ENCODE results near the gene CCL1.

Gene CCL1

DNA sequence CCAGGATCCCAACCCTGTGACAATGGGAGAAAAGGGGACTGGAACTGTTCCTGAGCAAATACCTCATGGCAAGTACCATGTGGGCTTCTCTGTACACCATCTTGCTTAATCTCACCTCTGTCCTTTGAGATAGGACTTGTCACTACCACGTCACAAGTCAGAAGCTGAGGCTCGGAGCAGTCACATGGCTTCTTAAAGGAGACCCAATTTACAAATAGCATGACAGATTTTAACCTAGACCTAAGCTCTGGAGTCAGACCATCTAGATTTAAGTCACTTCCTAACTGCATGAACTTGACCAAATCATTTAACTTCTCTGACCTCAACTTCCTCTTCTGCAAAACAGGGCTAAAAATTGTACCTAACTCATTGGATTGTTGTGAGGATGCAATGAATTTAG lies 36.0 kb upstream of the CCL1 start:
- Histone ChIP-seq H3K9ac (no peak overlapping the region), H3K4me3 (no peak overlapping the region), H3K9me3 (no peaks in the 10 kb centered on the region), H3K4me2 (peak overlapping the region; percentile 68), H3K27ac (peak overlapping the region; percentile 24; the same call in 1 of the 2 replicates), H3K4me1 (peaks cover 44% of the 10 kb centered on the region), H3K36me3 (no peaks in the 10 kb centered on the region), H4K20me1 (no peaks in the 10 kb centered on the region), H3K27me3 (no peaks in the 10 kb centered on the region)
- TF ChIP-seq Cebpa-rat (IDR thresholded peaks at IDR 0.05) = no peak

GRCh38 chr17:34397265-34397664 lies 34.2 kb upstream of the CCL1 start:
- Histone ChIP-seq H3K4me1 (peaks cover 61% of the 10 kb centered on the region), H3K9ac (no peak overlapping the region)

DNA sequence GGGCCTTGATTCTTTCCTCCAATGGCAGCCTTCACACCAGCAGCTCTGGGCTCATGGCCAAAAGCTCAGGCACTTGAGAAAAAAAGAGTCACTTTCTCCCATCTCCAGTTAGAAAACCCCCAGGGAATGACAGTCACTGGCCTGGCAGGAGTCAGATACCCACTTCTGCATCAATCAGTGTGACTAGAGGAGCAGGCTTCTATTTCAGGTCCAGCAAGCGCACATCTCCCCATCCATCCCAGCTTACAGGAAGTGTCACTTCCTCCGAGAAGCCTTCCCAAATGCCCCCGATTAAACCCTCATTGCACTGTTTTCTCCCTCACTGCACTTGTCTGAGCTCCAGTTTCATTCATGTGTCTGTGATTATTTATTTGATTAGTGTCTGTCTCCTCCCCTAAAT lies 30.4 kb upstream of the CCL1 start:
- Histone ChIP-seq H3K4me1 (peaks cover 78% of the 10 kb centered on the region), H3K9me3 (no peaks in the 10 kb centered on the region), H3K27me3 (no peaks in the 10 kb centered on the region)

More at GRCh38 chr17:34397265-34397664, 34.2 kb upstream of the CCL1 start:
- H3K27me3 ChIP-seq = no peaks in the 10 kb centered on the region
- H3K36me3 ChIP-seq = no peaks in the 10 kb centered on the region
- no peaks in the 10 kb centered on the region for H3K9me3 ChIP-seq
- H3K27ac ChIP-seq = no peak overlapping the region
- TF ChIP-seq Cebpa-rat (IDR thresholded peaks at IDR 0.05) = no peak
- no peak overlapping the region for H3K4me3 ChIP-seq
- H4K20me1 ChIP-seq = no peaks in the 10 kb centered on the region
- no peak overlapping the region for H3K4me2 ChIP-seq

GRCh38 chr17:34391241-34391640 lies 28.2 kb upstream of the CCL1 start:
- no peak for TF ChIP-seq Cebpa-rat (IDR thresholded peaks at IDR 0.05)
- Histone ChIP-seq H3K36me3 (no peaks in the 10 kb centered on the region), H3K4me3 (no peak overlapping the region), H3K9ac (no peak overlapping the region), H3K4me1 (peaks cover 84% of the 10 kb centered on the region), H3K27ac (no peak overlapping the region), H3K9me3 (no peaks in the 10 kb centered on the region), H4K20me1 (no peaks in the 10 kb centered on the region), H3K27me3 (no peaks in the 10 kb centered on the region), H3K4me2 (peak overlapping the region; percentile 83; the same call in 1 of the 2 replicates)

More for the DNA sequence above, 30.4 kb upstream of the CCL1 start:
- Histone ChIP-seq H3K9ac (no peak overlapping the region), H4K20me1 (no peaks in the 10 kb centered on the region), H3K27ac (no peak overlapping the region), H3K4me2 (peak overlapping the region; percentile 64), H3K4me3 (no peak overlapping the region), H3K36me3 (no peaks in the 10 kb centered on the region)
- no peak for TF ChIP-seq Cebpa-rat (IDR thresholded peaks at IDR 0.05)

- Histone ChIP-seq H3K27me3 (no peaks in the 10 kb centered on the region), H3K4me1 (peaks cover 90% of the 10 kb centered on the region), H3K27ac (no peak overlapping the region), H4K20me1 (no peaks in the 10 kb centered on the region), H3K36me3 (no peaks in the 10 kb centered on the region), H3K9ac (no peak overlapping the region), H3K9me3 (no peaks in the 10 kb centered on the region), H3K4me2 (peak overlapping the region; percentile 83; the same call in 1 of the 2 replicates), H3K4me3 (no peak overlapping the region)
- TF ChIP-seq Cebpa-rat (IDR thresholded peaks at IDR 0.05) = no peak
Observed at GRCh38 chr17:34390649-34391048, 27.6 kb upstream of the CCL1 start.

DNA sequence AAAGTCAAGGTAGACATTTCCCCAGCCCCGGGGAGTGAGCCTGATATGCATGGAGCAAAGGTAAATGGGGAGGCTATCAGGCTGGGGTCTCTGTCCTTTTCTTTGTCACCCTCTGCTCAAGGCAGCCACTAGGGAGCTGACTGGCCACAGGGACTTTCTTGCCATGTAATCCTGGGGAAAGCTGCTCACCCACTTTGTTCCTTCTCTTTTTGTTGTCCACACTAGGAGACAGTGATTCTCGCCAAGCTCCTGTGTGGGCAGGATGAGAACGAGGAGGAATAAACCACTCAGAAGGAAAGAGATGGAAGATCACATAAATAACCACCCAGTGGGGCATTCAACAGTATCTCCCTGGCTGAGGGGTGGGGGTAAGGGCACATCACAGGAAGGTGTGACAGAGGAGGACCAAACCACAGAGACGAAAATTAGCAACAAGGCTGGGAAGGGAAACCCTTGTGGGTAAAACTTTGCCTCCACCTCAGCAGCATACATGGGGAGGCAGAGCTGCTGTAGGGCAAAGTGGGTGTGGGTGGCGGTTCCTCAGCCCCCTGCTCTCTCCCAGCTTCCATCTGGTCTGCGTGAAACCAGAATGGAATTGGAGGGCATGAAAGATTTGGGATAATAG lies 26.2 kb upstream of the CCL1 start:
- peak overlapping the region; percentile 7; the same call in 1 of the 2 replicates for H3K27ac ChIP-seq
- no peaks in the 10 kb centered on the region for H3K36me3 ChIP-seq
- peak overlapping the region; percentile 83 for H3K4me2 ChIP-seq
- H3K27me3 ChIP-seq = no peaks in the 10 kb centered on the region
- no peaks in the 10 kb centered on the region for H3K9me3 ChIP-seq
- H3K9ac ChIP-seq = peak overlapping the region; percentile 30
- H4K20me1 ChIP-seq = no peaks in the 10 kb centered on the region
- H3K4me3 ChIP-seq = peak overlapping the region; percentile 20; the same call in 1 of the 2 replicates
- peaks cover 95% of the 10 kb centered on the region for H3K4me1 ChIP-seq
- TF ChIP-seq Cebpa-rat (IDR thresholded peaks at IDR 0.05) = no peak

DNA sequence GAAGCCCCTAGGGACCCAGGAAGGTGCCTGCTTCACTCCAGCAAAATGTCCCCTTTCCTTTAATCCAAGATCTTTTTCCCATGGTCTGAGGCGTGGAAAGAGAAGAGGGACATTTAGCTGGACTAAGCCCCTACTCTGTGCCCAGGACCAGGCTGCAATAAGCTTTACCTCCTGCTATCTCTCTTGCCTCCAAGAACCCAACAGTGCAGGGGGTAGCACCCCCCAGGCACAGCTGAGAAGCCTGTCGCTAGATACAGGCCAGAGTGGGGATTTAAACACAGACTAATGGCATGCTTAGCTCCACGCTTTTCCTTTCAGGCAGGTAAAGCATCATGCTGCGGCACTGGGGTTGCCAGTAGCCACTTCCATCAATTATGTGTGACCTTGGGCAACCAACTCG lies 24.5 kb upstream of the CCL1 start:
- Histone ChIP-seq H3K4me3 (no peak overlapping the region), H3K4me1 (peaks cover 93% of the 10 kb centered on the region), H3K9me3 (no peaks in the 10 kb centered on the region)

DNA sequence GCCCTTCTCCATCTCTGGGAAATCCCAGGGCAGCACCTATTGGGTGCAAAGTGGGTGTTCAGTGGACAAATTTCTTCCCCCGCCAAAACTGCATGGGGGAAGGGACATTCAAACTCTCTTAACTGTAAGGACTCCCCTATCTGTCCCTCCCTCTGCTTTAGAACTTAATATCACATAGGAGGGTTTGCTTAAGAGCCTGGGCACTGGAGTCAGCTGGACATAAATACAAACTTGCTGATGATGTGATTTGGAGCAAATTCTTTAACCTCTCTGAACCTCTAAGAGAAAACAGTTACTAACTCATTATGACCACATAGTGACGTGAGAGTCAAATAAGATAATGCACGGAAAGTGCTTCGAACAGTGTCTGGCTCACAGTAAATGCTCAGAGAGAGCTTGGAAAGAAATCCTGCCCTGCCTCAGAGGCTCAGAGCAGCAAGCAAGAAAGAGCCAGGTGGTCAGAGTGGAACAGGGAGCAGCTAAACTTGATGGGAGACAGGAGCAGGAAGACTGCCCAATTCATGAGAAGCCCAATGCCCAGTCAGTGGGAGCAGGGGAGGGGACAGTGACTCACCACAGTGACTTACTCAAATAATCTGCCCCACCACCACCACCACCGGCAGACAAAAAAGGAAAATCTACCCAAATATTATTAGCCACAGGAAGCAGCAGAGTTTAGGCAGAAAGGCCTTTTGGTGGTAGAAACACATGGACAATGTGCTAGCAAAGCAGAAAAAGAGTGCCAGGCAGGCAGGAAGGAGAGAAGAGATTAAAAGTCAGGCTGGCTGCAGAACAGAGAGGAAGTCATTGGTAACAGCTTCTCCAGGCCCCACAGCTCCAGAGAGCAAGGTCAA lies 23.9 kb upstream of the CCL1 start:
- no peaks in the 10 kb centered on the region for H3K36me3 ChIP-seq
- peak overlapping the region; percentile 17; the same call in 1 of the 2 replicates for H3K9ac ChIP-seq
- no peaks in the 10 kb centered on the region for H4K20me1 ChIP-seq
- H3K27me3 ChIP-seq = no peaks in the 10 kb centered on the region
- peak overlapping the region; percentile 66 for H3K27ac ChIP-seq
- TF ChIP-seq Cebpa-rat (IDR thresholded peaks at IDR 0.05) = no peak
- no peak overlapping the region for H3K4me3 ChIP-seq
- no peaks in the 10 kb centered on the region for H3K9me3 ChIP-seq
- peak overlapping the region; percentile 83 for H3K4me2 ChIP-seq
- H3K4me1 ChIP-seq = peaks cover 93% of the 10 kb centered on the region

More for the DNA sequence above, 24.5 kb upstream of the CCL1 start:
- Histone ChIP-seq H3K27me3 (no peaks in the 10 kb centered on the region), H3K27ac (peak overlapping the region; percentile 66), H3K4me2 (peak overlapping the region; percentile 83), H3K36me3 (no peaks in the 10 kb centered on the region), H4K20me1 (no peaks in the 10 kb centered on the region), H3K9ac (peak overlapping the region; percentile 17; the same call in 1 of the 2 replicates)
- no peak for TF ChIP-seq Cebpa-rat (IDR thresholded peaks at IDR 0.05)

- Histone ChIP-seq H3K9me3 (no peaks in the 10 kb centered on the region), H3K4me3 (no peak overlapping the region), H3K27me3 (no peaks in the 10 kb centered on the region), H3K4me2 (peak overlapping the region; percentile 83; the same call in 1 of the 2 replicates), H4K20me1 (no peaks in the 10 kb centered on the region), H3K27ac (peak overlapping the region; percentile 66; the same call in 1 of the 2 replicates), H3K36me3 (no peaks in the 10 kb centered on the region), H3K4me1 (peaks cover 93% of the 10 kb centered on the region), H3K9ac (no peak overlapping the region)
- no peak for TF ChIP-seq Cebpa-rat (IDR thresholded peaks at IDR 0.05)
Observed at GRCh38 chr17:34386343-34386696, 23.3 kb upstream of the CCL1 start.

Measured in BLaER1 (cell line).